Mammary epithelial cell (primary cell): Measurements from ENCODE around the gene IFNL4.

Experiments used
- CTCF ChIP-seq, 2 donors: IDR thresholded peaks in 1 of 2; conservative IDR thresholded peaks in 1 of 2; 2 replicates each; pipeline ENCODE4 v1.5.1; 2011 to 2012; ENCODE audit warnings: inconsistent platforms in 2 of 2, low read length in 2 of 2, mild to moderate bottlenecking in 2 of 2, control low read depth in 1 of 2, low read depth in 1 of 2; ENCODE audit not compliant: insufficient read depth in 1 of 2; ENCODE audit errors: extremely low read depth in 1 of 2
- EZH2 ChIP-seq: IDR thresholded peaks from 2 replicates; pipeline ENCODE4 v1.6.1; 2012; ENCODE audit warnings: low read length, inconsistent platforms, borderline replicate concordance

- TF ChIP-seq CTCF (conservative IDR thresholded peaks at IDR 0.05 in 1 of 2, IDR thresholded peaks at IDR 0.05 in 1 of 2; ENCODE audit: extremely low read depth in 1 of 2, insufficient read depth in 1 of 2, low read depth in 1 of 2, low read length in 2 of 2) (no peak), EZH2 (peak; percentile 23)
These were observed 1.5 kb downstream of the IFNL4 start for GRCh38 chr19:39246951-39247669.
